Measurements from ENCODE around the gene OR2Y1. TPM values are rescaled to one million over a fixed set of nuclear protein-coding genes. Genes with fewer than 3 reads are reported as not detected.

OR2Y1 gene
- total RNA-seq, 2 donors from 2014 or later: not detected

- TF ChIP-seq CTCF (IDR thresholded peaks at IDR 0.05): no peak
- peaks cover 3% of the 10 kb centered on the region for H3K9me3 ChIP-seq
- no peak overlapping the region for H3K27ac ChIP-seq
- no peaks in the 10 kb centered on the region for H3K36me3 ChIP-seq
- H3K4me3 ChIP-seq: no peak overlapping the region
- no peak for DNase-seq (ENCODE audit: low spot score)
- no peak for ATAC-seq (ENCODE audit: insufficient number of reproducible peaks, low FRiP score, low read depth)
- no peaks in the 10 kb centered on the region for H3K27me3 ChIP-seq (replicated peaks; ENCODE audit: insufficient read depth)
- H3K4me1 ChIP-seq (ENCODE audit: control insufficient read depth in 1 of 2, low read depth in 2 of 2): no peaks in the 10 kb centered on the region
Observed at GRCh38 chr5:180699042-180699441, 40.8 kb downstream of the OR2Y1 start.

- H3K9me3 ChIP-seq: peaks cover 3% of the 10 kb centered on the region
- H3K4me1 ChIP-seq (ENCODE audit: control insufficient read depth in 1 of 2, low read depth in 2 of 2): no peaks in the 10 kb centered on the region
- ATAC-seq (ENCODE audit: insufficient number of reproducible peaks, low FRiP score, low read depth) (no peak), DNase-seq (ENCODE audit: low spot score) (no peak)
- no peak overlapping the region for H3K27ac ChIP-seq
- H3K4me3 ChIP-seq: no peak overlapping the region
- no peaks in the 10 kb centered on the region for H3K27me3 ChIP-seq (replicated peaks; ENCODE audit: insufficient read depth)
- H3K36me3 ChIP-seq: no peaks in the 10 kb centered on the region
- TF ChIP-seq CTCF (IDR thresholded peaks at IDR 0.05): no peak
Observed at GRCh38 chr5:180696116-180696515, 43.7 kb downstream of the OR2Y1 start.

GRCh38 chr5:180692429-180692828, 47.4 kb downstream of the OR2Y1 start:
- no peak for DNase-seq (ENCODE audit: low spot score)
- Histone ChIP-seq H3K4me3 (no peak overlapping the region), H3K36me3 (no peaks in the 10 kb centered on the region), H3K4me1 (ENCODE audit: control insufficient read depth in 1 of 2, low read depth in 2 of 2) (no peaks in the 10 kb centered on the region), H3K9me3 (peaks cover 3% of the 10 kb centered on the region), H3K27me3 (replicated peaks; ENCODE audit: insufficient read depth) (no peaks in the 10 kb centered on the region), H3K27ac (no peak overlapping the region)
- no peak for ATAC-seq (ENCODE audit: insufficient number of reproducible peaks, low FRiP score, low read depth)
- TF ChIP-seq CTCF (IDR thresholded peaks at IDR 0.05): no peak

GRCh38 chr5:180691046-180691445, 48.8 kb downstream of the OR2Y1 start:
- Histone ChIP-seq H3K27ac (no peak overlapping the region), H3K4me3 (no peak overlapping the region), H3K4me1 (ENCODE audit: control insufficient read depth in 1 of 2, low read depth in 2 of 2) (no peaks in the 10 kb centered on the region), H3K36me3 (no peaks in the 10 kb centered on the region), H3K9me3 (peaks cover 3% of the 10 kb centered on the region), H3K27me3 (replicated peaks; ENCODE audit: insufficient read depth) (no peaks in the 10 kb centered on the region)
- DNase-seq (ENCODE audit: low spot score): no peak
- ATAC-seq (ENCODE audit: insufficient number of reproducible peaks, low FRiP score, low read depth): no peak
- no peak for TF ChIP-seq CTCF (IDR thresholded peaks at IDR 0.05)

- no peak for TF ChIP-seq CTCF (IDR thresholded peaks at IDR 0.05)
- ATAC-seq (ENCODE audit: insufficient number of reproducible peaks, low FRiP score, low read depth) (no peak), DNase-seq (ENCODE audit: low spot score) (no peak)
- Histone ChIP-seq H3K36me3 (no peaks in the 10 kb centered on the region), H3K27me3 (replicated peaks; ENCODE audit: insufficient read depth) (no peaks in the 10 kb centered on the region), H3K27ac (no peak overlapping the region), H3K4me1 (ENCODE audit: control insufficient read depth in 1 of 2, low read depth in 2 of 2) (no peaks in the 10 kb centered on the region), H3K9me3 (no peaks in the 10 kb centered on the region), H3K4me3 (no peak overlapping the region)
Observed at GRCh38 chr5:180690562-180690961, 49.3 kb downstream of the OR2Y1 start.
